Measurements from ENCODE around the gene FBXO45.
"Not testable (repeated sequence)": the region's sequence is repeated elsewhere in the genome, so short reads cannot be mapped to it uniquely, and the experiment has no call there.

FBXO45 gene

DNA sequence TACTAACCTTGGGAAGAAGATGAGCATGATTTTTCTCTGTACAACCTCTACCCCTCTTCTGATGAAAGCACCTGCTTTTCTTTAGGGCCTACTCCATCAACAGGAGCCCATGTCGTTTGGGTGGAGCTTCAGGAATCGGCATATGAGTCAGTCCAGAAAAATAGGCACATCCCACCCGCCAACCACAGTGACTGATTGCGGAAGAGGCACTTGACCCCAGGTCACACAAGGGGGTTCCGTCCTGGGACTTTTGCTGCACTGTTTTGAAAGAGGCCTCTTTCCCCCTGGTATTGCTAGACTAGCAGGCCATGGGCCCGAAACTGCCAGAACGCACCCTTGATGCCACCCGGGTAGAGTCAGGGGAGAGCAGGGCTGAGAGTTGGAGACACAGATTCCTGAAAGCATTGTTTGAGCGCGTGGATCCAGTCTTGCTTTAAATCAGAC is 51.7 kb downstream of the FBXO45 start:
- no peak for DNase-seq

DNA sequence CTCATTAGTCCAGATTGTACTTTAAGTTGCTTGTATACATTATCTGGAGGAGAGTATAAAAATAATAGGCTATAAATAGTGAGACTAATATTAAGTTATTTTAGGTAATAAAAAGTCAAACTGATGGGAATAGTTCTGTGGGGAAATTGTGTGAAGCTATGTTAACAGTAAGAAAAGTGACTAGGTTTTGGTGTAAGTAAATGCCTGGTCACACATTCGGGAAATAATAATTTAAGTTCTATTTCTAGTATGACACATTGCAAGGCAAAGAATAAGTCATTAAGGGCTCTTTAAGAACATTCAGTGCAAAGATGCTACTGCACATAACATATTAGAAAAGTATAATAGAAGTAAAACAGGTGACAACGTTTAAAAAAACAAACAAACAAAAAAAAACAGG is 52.2 kb downstream of the FBXO45 start:
- DNase-seq: no peak

DNA sequence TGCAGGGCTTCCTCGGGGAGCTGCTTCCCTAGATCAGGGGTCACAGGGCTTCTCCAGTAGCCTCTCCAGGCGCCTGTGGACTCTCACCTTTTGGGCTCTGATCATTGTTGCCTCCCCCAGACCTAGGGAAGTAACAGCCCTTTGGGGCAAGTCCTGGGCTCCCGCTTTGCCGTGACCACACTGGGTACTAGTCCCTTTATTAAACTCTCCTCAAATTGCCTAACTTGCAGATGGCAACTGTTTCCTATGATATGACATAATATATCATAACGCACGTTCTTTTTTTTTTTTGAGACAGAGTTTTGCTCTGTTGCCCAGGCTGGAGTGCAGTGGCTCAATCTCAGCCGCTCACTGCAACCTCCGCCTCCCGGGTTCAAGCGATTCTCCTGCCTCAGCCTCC is 53.2 kb downstream of the FBXO45 start:
- no peak for DNase-seq

DNA sequence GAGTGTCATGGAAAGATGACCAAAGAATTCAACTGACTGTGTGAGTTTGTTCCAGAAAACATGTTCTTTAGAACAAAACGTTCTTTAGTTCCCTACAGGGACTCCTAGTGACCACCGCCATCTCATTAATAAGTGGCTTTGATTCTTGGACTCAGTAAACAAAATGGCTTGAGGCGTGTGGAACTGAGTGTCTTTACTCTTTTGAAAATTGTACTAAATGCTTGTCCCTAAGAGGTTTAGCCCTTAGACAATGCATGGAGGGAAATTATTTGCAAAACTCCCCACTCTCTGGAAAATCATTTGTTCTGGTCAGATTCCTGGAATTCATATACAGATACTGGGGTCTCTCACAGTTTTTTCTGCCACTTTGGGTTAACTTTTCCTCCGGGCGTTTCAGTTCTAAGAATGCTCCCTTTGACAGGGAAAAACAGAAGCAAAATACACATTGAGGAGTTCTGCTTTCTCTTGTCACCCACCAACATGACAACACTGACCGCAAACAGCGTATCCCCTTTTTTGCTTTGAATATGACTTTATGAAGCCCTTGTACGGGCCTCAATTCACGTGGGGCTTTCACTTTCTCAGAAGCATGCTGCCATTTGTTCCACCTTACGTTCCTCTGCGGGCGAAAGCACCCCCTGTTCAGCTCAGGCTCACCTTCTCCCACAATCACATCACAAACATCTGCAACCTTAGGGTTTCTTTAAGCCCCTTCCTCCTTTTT is 55.8 kb downstream of the FBXO45 start:
- no peak for DNase-seq

GRCh38 chr3:196624907-196625306 is 56.4 kb downstream of the FBXO45 start:
- no peak for DNase-seq

- DNase-seq: no peak
Measured at GRCh38 chr3:196625331-196625730, 56.9 kb downstream of the FBXO45 start.

DNA sequence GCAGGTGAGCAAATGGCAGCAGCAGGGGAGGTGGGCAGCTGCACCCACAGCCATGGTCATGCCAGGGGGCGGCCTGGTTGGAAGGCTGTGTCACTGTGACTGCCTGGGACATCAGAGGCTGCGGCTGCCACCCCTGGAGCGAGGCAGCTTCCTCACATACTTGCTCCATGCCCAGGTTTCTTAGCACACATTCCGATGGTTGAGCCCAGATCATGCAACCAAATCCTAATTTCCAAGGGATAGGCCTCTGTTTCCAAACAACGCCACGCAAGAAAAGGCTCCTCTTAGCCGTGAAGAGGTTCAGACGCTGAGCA is 59.4 kb downstream of the FBXO45 start:
- no peak for DNase-seq

DNA sequence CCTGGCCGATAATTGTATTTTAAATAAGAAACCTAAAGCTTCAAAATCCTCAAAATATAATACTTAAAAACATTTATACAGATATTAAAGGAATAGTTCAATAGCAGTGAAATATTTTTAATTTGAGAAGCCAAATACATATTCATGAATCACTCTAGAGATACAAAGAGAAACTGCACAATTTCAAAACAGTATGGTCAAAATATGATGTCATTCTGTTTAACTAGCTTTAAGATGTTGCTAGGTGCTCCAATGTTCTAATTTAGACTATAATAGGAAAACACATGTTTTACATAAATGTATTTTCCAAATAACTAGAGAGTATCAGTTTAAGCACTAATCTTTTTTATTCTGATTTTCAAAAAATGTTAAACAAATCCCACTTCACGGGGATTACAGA is 60.8 kb downstream of the FBXO45 start:
- DNase-seq: no peak

GRCh38 chr3:196631682-196632045 is 63.2 kb downstream of the FBXO45 start:
- no peak for DNase-seq

DNA sequence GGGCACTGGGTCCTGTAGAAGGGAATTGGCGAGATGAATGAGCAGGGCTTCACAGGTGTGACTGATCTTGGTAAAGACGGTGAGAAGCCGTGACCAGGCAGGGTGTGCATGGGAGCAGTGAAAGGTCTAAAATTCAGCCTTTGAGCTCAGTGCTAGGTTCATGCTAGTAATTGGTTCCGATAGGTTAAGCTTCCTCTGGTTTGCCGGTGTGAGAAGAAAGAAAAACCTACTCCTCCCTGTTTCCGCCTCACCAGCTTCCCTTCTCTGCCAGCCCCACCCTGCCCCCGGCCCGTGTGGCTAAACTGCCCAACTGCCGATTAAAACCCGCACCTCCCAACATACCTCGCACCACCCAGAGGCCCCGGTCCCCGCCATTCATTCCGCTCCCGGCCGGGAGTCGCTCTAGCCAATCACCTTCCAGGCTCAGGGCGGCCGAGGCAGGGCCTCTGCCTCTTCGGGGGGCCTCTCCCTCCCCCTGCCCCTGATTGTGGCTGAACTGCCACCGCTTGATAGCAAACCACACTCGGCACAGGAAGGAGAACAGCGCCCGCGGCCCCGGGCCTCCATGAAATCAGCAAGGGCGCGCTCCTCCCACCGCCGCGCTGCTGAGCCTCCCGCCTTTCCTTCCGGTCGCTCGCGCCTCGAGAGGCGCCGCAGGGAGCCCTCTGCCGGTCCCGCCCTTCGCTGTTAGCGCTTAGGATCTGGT is 63.7 kb downstream of the FBXO45 start:
- DNase-seq: peak; percentile 97

- no peak for DNase-seq
Measured at GRCh38 chr3:196633555-196634151, 65.2 kb downstream of the FBXO45 start.

- no peak for DNase-seq
Measured at GRCh38 chr3:196634224-196634623, 65.8 kb downstream of the FBXO45 start.

DNA sequence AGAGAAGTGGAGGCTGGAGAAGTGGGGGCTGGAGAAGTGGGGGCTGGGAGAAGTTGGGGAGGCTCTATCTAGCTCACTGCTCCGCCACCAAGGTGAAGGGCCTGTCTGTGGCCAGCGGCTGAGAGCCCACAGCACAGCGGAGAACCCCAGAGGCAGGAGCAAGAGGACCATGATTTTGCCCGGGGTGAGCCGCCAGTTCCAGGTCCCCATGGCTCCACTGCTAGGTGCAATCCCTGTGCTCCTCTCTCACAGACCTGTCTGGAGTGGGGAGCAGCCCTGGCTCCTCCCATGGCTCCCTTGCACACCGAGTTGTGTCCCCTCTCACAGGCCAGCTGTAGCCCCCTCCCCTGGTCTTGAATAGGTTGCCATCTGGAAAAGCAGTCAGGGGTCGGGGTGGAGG is 66.4 kb downstream of the FBXO45 start:
- no peak for DNase-seq

GRCh38 chr3:196636369-196637349 is 68.2 kb downstream of the FBXO45 start:
- DNase-seq: no peak

DNA sequence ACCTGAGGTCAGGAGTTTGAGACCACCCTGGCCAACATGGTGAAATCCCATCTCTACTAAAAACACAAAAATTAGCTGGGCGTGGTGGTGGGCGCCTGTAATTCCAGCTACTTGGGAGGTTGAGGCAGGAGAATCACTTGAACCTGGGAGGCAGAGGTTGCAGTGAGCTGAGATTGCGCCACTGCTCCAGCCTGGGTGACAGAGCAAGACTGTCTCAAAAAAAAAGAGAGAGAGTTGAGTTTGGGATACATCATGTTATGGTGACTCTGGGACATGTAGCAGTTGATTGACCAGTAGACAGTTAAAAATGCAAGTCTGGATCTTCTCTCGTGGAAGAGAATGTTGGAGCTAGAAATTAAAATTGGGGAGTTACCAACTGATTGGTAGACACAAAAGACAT is 69.5 kb downstream of the FBXO45 start:
- not testable (repeated sequence) for DNase-seq

Data from COR-L47 (cell line).